Measurements from ENCODE around the gene GHR.

The GHR gene

DNA sequence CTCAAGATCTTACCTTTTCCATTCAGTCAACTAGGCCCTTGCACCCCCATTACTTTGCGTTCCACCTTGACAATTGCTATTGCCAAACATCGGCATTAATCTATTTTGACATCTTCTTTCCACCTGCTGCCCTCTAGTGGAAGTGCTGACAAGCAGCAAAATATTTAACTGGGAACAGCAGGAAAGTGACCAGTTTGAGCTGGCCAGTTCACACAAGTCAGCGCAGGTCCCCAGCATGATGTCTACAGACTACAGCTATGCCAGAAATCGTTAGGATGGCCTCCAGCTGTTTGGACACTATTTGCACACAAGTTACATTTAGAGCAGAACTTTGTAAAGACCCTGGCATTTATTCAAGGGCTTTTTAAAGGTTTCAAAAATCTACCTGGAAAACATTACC, 160.1 kb downstream of the GHR start:
- Histone ChIP-seq H3K36me3 (ENCODE audit: control insufficient read depth in 2 of 2, insufficient read depth in 1 of 2, low read length in 2 of 2) (no peaks in the 10 kb centered on the region), H3K9me3 (ENCODE audit: control insufficient read depth, insufficient read depth, low read depth, low read length) (no peaks in the 10 kb centered on the region), H3K4me3 (ENCODE audit: low read depth, low read length) (no peak overlapping the region), H3K4me1 (ENCODE audit: control insufficient read depth, insufficient read depth, low read length) (no peaks in the 10 kb centered on the region), H3K27ac (ENCODE audit: extremely low read depth, low read depth, low read length) (no peak overlapping the region)
- ChIA-PET CTCF (interaction anchor here (0.5 to 5.7 kb wide), 37 partner anchors 8 to 1904 kb away, joined by 3 to 46 read pairs (median 4); partner anchors contain the start of genes GHR and PTGER4), POLR2A (no interaction called here)
- TF ChIP-seq ZNF292 (tag by site-specific recombination; IDR thresholded peaks at IDR 0.05; ENCODE audit: borderline replicate concordance, low read depth) (no peak), ZNF37A (tag by site-specific recombination; IDR thresholded peaks at IDR 0.05) (no peak), ZNF654 (tag by site-specific recombination; IDR thresholded peaks at IDR 0.05; ENCODE audit: low read depth) (peak; percentile 75), ZNF660 (tag by site-specific recombination; IDR thresholded peaks at IDR 0.05) (peak; percentile 60; the same call in 1 of the 2 replicates)
- TF ChIP-seq, protein P1, sequence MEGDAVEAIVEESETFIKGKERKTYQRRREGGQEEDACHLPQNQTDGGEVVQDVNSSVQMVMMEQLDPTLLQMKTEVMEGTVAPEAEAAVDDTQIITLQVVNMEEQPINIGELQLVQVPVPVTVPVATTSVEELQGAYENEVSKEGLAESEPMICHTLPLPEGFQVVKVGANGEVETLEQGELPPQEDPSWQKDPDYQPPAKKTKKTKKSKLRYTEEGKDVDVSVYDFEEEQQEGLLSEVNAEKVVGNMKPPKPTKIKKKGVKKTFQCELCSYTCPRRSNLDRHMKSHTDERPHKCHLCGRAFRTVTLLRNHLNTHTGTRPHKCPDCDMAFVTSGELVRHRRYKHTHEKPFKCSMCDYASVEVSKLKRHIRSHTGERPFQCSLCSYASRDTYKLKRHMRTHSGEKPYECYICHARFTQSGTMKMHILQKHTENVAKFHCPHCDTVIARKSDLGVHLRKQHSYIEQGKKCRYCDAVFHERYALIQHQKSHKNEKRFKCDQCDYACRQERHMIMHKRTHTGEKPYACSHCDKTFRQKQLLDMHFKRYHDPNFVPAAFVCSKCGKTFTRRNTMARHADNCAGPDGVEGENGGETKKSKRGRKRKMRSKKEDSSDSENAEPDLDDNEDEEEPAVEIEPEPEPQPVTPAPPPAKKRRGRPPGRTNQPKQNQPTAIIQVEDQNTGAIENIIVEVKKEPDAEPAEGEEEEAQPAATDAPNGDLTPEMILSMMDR (tag by site-specific recombination; IDR thresholded peaks at IDR 0.05): peak; percentile 40; the same call in 1 of the 2 replicates
- TF ChIP-seq, protein P2, sequence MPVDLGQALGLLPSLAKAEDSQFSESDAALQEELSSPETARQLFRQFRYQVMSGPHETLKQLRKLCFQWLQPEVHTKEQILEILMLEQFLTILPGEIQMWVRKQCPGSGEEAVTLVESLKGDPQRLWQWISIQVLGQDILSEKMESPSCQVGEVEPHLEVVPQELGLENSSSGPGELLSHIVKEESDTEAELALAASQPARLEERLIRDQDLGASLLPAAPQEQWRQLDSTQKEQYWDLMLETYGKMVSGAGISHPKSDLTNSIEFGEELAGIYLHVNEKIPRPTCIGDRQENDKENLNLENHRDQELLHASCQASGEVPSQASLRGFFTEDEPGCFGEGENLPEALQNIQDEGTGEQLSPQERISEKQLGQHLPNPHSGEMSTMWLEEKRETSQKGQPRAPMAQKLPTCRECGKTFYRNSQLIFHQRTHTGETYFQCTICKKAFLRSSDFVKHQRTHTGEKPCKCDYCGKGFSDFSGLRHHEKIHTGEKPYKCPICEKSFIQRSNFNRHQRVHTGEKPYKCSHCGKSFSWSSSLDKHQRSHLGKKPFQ (tag by site-specific recombination; IDR thresholded peaks at IDR 0.05): peak; percentile 80

DNA sequence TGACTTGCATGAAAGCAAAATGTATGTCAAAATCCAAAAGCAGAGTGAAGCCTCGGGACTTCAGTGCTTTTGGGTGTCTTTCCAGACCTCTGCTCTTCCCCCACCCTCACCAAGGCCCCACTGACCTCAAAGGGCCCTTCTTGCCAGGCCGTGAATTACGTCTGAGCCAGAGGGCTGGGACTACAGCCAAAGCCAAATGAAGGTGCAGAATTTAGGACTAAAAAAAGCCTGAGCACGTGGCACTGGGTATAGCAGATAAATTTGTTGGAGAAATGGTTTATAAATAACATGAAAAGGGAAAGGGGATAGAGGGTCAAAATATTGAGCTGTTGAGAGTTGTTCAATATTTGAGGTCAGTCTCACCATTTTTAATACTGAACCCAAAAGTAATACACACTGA, 163.4 kb downstream of the GHR start:
- no peak overlapping the region for H3K4me3 ChIP-seq (ENCODE audit: low read depth, low read length)
- no peak for TF ChIP-seq ZNF114 (tag by site-specific recombination; IDR thresholded peaks at IDR 0.05)
- TF ChIP-seq, protein P3, sequence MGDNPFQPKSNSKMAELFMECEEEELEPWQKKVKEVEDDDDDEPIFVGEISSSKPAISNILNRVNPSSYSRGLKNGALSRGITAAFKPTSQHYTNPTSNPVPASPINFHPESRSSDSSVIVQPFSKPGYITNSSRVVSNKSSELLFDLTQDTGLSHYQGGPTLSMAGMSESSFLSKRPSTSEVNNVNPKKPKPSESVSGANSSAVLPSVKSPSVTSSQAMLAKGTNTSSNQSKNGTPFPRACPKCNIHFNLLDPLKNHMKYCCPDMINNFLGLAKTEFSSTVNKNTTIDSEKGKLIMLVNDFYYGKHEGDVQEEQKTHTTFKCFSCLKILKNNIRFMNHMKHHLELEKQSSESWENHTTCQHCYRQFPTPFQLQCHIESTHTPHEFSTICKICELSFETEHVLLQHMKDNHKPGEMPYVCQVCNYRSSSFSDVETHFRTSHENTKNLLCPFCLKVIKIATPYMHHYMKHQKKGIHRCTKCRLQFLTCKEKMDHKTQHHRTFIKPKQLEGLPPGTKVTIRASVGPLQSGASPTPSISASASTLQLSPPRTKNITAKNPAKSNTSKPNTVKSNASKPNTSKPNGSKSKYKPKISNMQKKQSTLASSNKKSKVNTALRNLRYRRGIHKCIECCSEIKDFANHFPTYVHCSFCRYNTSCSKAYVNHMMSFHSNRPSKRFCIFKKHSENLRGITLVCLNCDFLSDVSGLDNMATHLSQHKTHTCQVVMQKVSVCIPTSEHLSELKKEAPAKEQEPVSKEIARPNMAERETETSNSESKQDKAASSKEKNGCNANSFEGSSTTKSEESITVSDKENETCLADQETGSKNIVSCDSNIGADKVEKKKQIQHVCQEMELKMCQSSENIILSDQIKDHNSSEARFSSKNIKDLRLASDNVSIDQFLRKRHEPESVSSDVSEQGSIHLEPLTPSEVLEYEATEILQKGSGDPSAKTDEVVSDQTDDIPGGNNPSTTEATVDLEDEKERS (tag by site-specific recombination; IDR thresholded peaks at IDR 0.05): no peak
- TF ChIP-seq, protein P4, sequence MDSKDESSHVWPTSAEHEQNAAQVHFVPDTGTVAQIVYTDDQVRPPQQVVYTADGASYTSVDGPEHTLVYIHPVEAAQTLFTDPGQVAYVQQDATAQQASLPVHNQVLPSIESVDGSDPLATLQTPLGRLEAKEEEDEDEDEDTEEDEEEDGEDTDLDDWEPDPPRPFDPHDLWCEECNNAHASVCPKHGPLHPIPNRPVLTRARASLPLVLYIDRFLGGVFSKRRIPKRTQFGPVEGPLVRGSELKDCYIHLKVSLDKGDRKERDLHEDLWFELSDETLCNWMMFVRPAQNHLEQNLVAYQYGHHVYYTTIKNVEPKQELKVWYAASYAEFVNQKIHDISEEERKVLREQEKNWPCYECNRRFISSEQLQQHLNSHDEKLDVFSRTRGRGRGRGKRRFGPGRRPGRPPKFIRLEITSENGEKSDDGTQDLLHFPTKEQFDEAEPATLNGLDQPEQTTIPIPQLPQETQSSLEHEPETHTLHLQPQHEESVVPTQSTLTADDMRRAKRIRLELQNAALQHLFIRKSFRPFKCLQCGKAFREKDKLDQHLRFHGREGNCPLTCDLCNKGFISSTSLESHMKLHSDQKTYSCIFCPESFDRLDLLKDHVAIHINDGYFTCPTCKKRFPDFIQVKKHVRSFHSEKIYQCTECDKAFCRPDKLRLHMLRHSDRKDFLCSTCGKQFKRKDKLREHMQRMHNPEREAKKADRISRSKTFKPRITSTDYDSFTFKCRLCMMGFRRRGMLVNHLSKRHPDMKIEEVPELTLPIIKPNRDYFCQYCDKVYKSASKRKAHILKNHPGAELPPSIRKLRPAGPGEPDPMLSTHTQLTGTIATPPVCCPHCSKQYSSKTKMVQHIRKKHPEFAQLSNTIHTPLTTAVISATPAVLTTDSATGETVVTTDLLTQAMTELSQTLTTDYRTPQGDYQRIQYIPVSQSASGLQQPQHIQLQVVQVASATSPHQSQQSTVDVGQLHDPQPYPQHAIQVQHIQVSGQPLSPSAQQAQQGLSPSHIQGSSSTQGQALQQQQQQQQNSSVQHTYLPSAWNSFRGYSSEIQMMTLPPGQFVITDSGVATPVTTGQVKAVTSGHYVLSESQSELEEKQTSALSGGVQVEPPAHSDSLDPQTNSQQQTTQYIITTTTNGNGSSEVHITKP (tag by site-specific recombination; IDR thresholded peaks at IDR 0.05): no peak
- TF ChIP-seq ZNF544 (tag by site-specific recombination; IDR thresholded peaks at IDR 0.05): no peak
- TF ChIP-seq, protein P5, sequence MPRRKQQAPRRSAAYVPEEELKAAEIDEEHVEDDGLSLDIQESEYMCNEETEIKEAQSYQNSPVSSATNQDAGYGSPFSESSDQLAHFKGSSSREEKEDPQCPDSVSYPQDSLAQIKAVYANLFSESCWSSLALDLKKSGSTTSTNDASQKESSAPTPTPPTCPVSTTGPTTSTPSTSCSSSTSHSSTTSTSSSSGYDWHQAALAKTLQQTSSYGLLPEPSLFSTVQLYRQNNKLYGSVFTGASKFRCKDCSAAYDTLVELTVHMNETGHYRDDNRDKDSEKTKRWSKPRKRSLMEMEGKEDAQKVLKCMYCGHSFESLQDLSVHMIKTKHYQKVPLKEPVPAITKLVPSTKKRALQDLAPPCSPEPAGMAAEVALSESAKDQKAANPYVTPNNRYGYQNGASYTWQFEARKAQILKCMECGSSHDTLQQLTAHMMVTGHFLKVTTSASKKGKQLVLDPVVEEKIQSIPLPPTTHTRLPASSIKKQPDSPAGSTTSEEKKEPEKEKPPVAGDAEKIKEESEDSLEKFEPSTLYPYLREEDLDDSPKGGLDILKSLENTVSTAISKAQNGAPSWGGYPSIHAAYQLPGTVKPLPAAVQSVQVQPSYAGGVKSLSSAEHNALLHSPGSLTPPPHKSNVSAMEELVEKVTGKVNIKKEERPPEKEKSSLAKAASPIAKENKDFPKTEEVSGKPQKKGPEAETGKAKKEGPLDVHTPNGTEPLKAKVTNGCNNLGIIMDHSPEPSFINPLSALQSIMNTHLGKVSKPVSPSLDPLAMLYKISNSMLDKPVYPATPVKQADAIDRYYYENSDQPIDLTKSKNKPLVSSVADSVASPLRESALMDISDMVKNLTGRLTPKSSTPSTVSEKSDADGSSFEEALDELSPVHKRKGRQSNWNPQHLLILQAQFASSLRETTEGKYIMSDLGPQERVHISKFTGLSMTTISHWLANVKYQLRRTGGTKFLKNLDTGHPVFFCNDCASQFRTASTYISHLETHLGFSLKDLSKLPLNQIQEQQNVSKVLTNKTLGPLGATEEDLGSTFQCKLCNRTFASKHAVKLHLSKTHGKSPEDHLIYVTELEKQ (tag by site-specific recombination; IDR thresholded peaks at IDR 0.05; ENCODE audit: borderline replicate concordance): no peak
- TF ChIP-seq, protein P6, sequence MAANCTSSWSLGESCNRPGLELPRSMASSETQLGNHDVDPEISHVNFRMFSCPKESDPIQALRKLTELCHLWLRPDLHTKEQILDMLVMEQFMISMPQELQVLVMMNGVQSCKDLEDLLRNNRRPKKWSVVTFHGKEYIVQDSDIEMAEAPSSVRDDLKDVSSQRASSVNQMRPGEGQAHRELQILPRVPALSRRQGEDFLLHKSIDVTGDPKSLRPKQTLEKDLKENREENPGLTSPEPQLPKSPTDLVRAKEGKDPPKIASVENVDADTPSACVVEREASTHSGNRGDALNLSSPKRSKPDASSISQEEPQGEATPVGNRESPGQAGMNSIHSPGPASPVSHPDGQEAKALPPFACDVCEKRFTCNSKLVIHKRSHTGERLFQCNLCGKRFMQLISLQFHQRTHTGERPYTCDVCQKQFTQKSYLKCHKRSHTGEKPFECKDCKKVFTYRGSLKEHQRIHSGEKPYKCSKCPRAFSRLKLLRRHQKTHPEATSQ (tag by site-specific recombination; IDR thresholded peaks at IDR 0.05): no peak
- no peak for TF ChIP-seq ZNF670 (tag by site-specific recombination; IDR thresholded peaks at IDR 0.05; ENCODE audit: low read depth)
- TF ChIP-seq PRDM1 (tag by site-specific recombination; IDR thresholded peaks at IDR 0.05): no peak
- TF ChIP-seq ZBTB8A (tag by site-specific recombination; IDR thresholded peaks at IDR 0.05): no peak
- TF ChIP-seq ZNF19 (tag by site-specific recombination; IDR thresholded peaks at IDR 0.05; ENCODE audit: low read depth): no peak
- TF ChIP-seq ZNF701 (tag by site-specific recombination; IDR thresholded peaks at IDR 0.05): no peak
- TF ChIP-seq ZNF510 (tag by site-specific recombination; IDR thresholded peaks at IDR 0.05; ENCODE audit: insufficient replicate concordance): no peak
- no peaks in the 10 kb centered on the region for H3K9me3 ChIP-seq (ENCODE audit: control insufficient read depth, insufficient read depth, low read depth, low read length)
- H3K4me1 ChIP-seq (ENCODE audit: control insufficient read depth, insufficient read depth, low read length): no peaks in the 10 kb centered on the region
- POLR2A ChIA-PET: no interaction called here
- no peaks in the 10 kb centered on the region for H3K36me3 ChIP-seq (ENCODE audit: control insufficient read depth in 2 of 2, insufficient read depth in 1 of 2, low read length in 2 of 2)
- CTCF ChIA-PET: interaction anchor here (0.6 to 5.7 kb wide), 3 partner anchors 17 to 163 kb away, joined by 3 to 46 read pairs (median 3); partner anchors contain the start of gene GHR
- no peak overlapping the region for H3K27ac ChIP-seq (ENCODE audit: extremely low read depth, low read depth, low read length)
